Fibroblast of lung (primary cell): ENCODE measurements around the gene RBBP6.

Experiments used
- EZH2 ChIP-seq: IDR thresholded peaks from 2 replicates; pipeline ENCODE4 v1.5.1; 2012; ENCODE audit warnings: low read length, control low read depth, mild to moderate bottlenecking; ENCODE audit errors: missing control alignments
- TF ChIP-seq, protein P1 (sequence below), 2 donors: IDR thresholded peaks in 1 of 2; conservative IDR thresholded peaks in 1 of 2; 1 replicate in 1 of 2; 2 replicates in 1 of 2; pipeline ENCODE4 v1.5.1; 2011 to 2012; ENCODE audit warnings: low read length in 2 of 2, control low read depth in 1 of 2, inconsistent platforms in 1 of 2, low read depth in 1 of 2, mild to moderate bottlenecking in 1 of 2

DNA sequence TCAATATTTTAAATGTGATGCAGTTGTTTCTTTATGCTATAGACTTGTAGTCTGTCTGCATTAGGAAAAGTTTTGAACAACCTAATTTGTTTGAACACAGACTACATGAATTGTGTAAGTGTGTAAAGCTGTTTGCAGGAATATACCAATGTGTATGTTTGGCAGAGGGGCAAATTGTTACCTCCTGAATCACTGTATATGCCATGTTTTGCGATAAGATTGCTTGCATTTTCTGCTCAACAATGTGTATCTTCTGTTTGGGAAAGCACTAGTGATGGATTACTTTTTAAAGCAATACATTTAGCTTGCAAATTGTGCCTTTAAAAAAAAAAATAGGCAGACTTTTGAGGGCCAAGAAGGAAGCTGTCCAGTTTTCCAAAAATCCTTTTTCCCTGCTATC, 14.6 kb downstream of the RBBP6 start:
- TF ChIP-seq, protein P1, sequence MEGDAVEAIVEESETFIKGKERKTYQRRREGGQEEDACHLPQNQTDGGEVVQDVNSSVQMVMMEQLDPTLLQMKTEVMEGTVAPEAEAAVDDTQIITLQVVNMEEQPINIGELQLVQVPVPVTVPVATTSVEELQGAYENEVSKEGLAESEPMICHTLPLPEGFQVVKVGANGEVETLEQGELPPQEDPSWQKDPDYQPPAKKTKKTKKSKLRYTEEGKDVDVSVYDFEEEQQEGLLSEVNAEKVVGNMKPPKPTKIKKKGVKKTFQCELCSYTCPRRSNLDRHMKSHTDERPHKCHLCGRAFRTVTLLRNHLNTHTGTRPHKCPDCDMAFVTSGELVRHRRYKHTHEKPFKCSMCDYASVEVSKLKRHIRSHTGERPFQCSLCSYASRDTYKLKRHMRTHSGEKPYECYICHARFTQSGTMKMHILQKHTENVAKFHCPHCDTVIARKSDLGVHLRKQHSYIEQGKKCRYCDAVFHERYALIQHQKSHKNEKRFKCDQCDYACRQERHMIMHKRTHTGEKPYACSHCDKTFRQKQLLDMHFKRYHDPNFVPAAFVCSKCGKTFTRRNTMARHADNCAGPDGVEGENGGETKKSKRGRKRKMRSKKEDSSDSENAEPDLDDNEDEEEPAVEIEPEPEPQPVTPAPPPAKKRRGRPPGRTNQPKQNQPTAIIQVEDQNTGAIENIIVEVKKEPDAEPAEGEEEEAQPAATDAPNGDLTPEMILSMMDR (conservative IDR thresholded peaks at IDR 0.05 in 1 of 2, IDR thresholded peaks at IDR 0.05 in 1 of 2; ENCODE audit: low read depth in 1 of 2, low read length in 2 of 2), result no peak
- TF ChIP-seq EZH2, result no peak
